NCI-H2227 treated with DMSO at 0.1 percent for 48 hours (cell line): ENCODE measurements around the gene ZNF653.

Experiments used
- DNase-seq: peaks from one replicate; lab custom pipeline; 2025; lab: John Stamatoyannopoulos, UW

Gene ZNF653

GRCh38 chr19:11513946-11514345 lies 8.3 kb upstream of the ZNF653 start:
- DNase-seq, result no peak

- DNase-seq, result no peak
Measured at GRCh38 chr19:11510444-11510843, 4.8 kb upstream of the ZNF653 start.

- no peak for DNase-seq
Measured at GRCh38 chr19:11507370-11508078, 1.9 kb upstream of the ZNF653 start.

- DNase-seq, result no peak
Measured at GRCh38 chr19:11506967-11507366, 1.3 kb upstream of the ZNF653 start.

- DNase-seq, result no peak
Measured at GRCh38 chr19:11506101-11506555, 489 bp upstream of the ZNF653 start.

GRCh38 chr19:11505032-11505503 lies 571 bp downstream of the ZNF653 start:
- DNase-seq, result peak; percentile 84

GRCh38 chr19:11504502-11505031 lies 1.1 kb downstream of the ZNF653 start:
- no peak for DNase-seq

- no peak for DNase-seq
Measured at GRCh38 chr19:11499890-11500420, 5.7 kb downstream of the ZNF653 start.

GRCh38 chr19:11499220-11499726 lies 6.4 kb downstream of the ZNF653 start:
- no peak for DNase-seq

GRCh38 chr19:11496391-11497163 lies 9.1 kb downstream of the ZNF653 start:
- DNase-seq, result no peak

- DNase-seq, result no peak
Measured at GRCh38 chr19:11495885-11496284, 9.8 kb downstream of the ZNF653 start.

GRCh38 chr19:11495481-11495880 lies 10.2 kb downstream of the ZNF653 start:
- DNase-seq, result no peak

- no peak for DNase-seq
Measured at GRCh38 chr19:11494634-11495285, 10.9 kb downstream of the ZNF653 start.

GRCh38 chr19:11489378-11489777 lies 16.3 kb downstream of the ZNF653 start:
- no peak for DNase-seq

- DNase-seq, result no peak
Measured at GRCh38 chr19:11486661-11487503, 18.8 kb downstream of the ZNF653 start.

- DNase-seq, result no peak
Measured at GRCh38 chr19:11485245-11485837, 20.3 kb downstream of the ZNF653 start.

- no peak for DNase-seq
Measured at GRCh38 chr19:11483366-11484111, 22.1 kb downstream of the ZNF653 start.

- peak; percentile 79 for DNase-seq
Measured at GRCh38 chr19:11482384-11483050, 23.1 kb downstream of the ZNF653 start.
